ENCODE measurements around the gene TLE3.

GRCh38 chr15:70077188-70078147, 20.2 kb downstream of the TLE3 start:
- TF ChIP-seq CTCF (IDR thresholded peaks at IDR 0.05; ENCODE audit: poor library complexity): no peak
- no peak for TF ChIP-seq EZH2phosphoT487 (IDR thresholded peaks at IDR 0.05; ENCODE audit: low read depth, severe bottlenecking, unreplicated experiment)

Measured in hepatocyte (in vitro differentiated cells).